GM21526 (cell line): ENCODE data around the gene MRPL33.
A peak's percentile ranks its signal among the peaks of the same experiment; 100 is the strongest.
"Not testable (repeated sequence)": the region's sequence is repeated elsewhere in the genome, so short reads cannot be mapped to it uniquely, and the experiment has no call there.

Experiments
- ATAC-seq: cut with Tn5 transposase; IDR thresholded peaks from one replicate; pipeline ENCODE4 v1.9.1; 2021; ENCODE audit warnings: moderate library complexity; ENCODE audit not compliant: unreplicated experiment, low FRiP score

Gene MRPL33

GRCh38 chr2:27739058-27739373 is 32.5 kb upstream of the MRPL33 start:
- no peak for ATAC-seq

GRCh38 chr2:27741673-27742072 is 29.8 kb upstream of the MRPL33 start:
- ATAC-seq = no peak

GRCh38 chr2:27742571-27742970 is 28.9 kb upstream of the MRPL33 start:
- no peak for ATAC-seq

- ATAC-seq = not testable (repeated sequence)
Observed at GRCh38 chr2:27745494-27745893, 26.0 kb upstream of the MRPL33 start.

- no peak for ATAC-seq
Observed at GRCh38 chr2:27746325-27746724, 25.2 kb upstream of the MRPL33 start.

- no peak for ATAC-seq
Observed at GRCh38 chr2:27747827-27748352, 23.6 kb upstream of the MRPL33 start.

GRCh38 chr2:27748803-27749554 is 22.5 kb upstream of the MRPL33 start:
- ATAC-seq = not testable (repeated sequence)

GRCh38 chr2:27751377-27751776 is 20.1 kb upstream of the MRPL33 start:
- ATAC-seq = no peak

- ATAC-seq = no peak
Observed at GRCh38 chr2:27752551-27753237, 18.8 kb upstream of the MRPL33 start.

GRCh38 chr2:27754138-27754588 is 17.4 kb upstream of the MRPL33 start:
- no peak for ATAC-seq

- ATAC-seq = no peak
Observed at GRCh38 chr2:27754831-27755230, 16.7 kb upstream of the MRPL33 start.

- no peak for ATAC-seq
Observed at GRCh38 chr2:27756091-27756490, 15.4 kb upstream of the MRPL33 start.

GRCh38 chr2:27756544-27757498 is 14.7 kb upstream of the MRPL33 start:
- ATAC-seq = no peak

GRCh38 chr2:27762951-27763906 is 8.3 kb upstream of the MRPL33 start:
- no peak for ATAC-seq

- ATAC-seq = no peak
Observed at GRCh38 chr2:27763907-27764267, 7.6 kb upstream of the MRPL33 start.

- not testable (repeated sequence) for ATAC-seq
Observed at GRCh38 chr2:27764526-27764925, 7.0 kb upstream of the MRPL33 start.

- no peak for ATAC-seq
Observed at GRCh38 chr2:27765621-27766286, 5.8 kb upstream of the MRPL33 start.

- no peak for ATAC-seq
Observed at GRCh38 chr2:27766287-27766661, 5.2 kb upstream of the MRPL33 start.

- peak; percentile 8 for ATAC-seq
Observed at GRCh38 chr2:27771202-27771547, 344 bp upstream of the MRPL33 start.
